OCI-LY3 (cell line): Measurements from ENCODE around the gene AIF1.
A peak's percentile ranks its signal among the peaks of the same experiment; 100 is the strongest.

Source experiments
- H2AFZ ChIP-seq: fragments of 200-600, 300-600 bp; shearing (Covaris generic); 2 replicates; pipeline ENCODE4 v1.6.0; 2014; ENCODE audit warnings: antibody characterized with exemption, low read depth, low read length
- H3K27ac ChIP-seq: fragments of 200-600, 300-600 bp; sonication (generic); 2 replicates; pipeline ENCODE4 v1.5.1; 2014; ENCODE audit warnings: mild to moderate bottlenecking, low read length, moderate library complexity, mixed read lengths
- H3K27me3 ChIP-seq: fragments of 200-600, 300-600 bp; sonication (generic); 2 replicates; pipeline ENCODE4 v1.6.1; 2014; ENCODE audit warnings: low read depth, low read length, mixed read lengths
- H3K36me3 ChIP-seq: fragments of 200-600, 300-600 bp; sonication (generic); replicated peaks from 2 replicates; pipeline ENCODE3; 2014; ENCODE audit warnings: low read depth, low read length, mixed read lengths
- H3K4me1 ChIP-seq: fragments of 300-600, 200-600 bp; sonication (generic); 2 replicates; pipeline ENCODE4 v1.6.1; 2014; ENCODE audit warnings: low read length, mixed read lengths
- H3K4me2 ChIP-seq: fragments of 200-600, 300-600 bp; sonication (generic); 2 replicates; pipeline ENCODE4 v1.6.1; 2014; ENCODE audit warnings: low read length, mixed read lengths
- H3K4me3 ChIP-seq: fragments of 300-600, 200-600 bp; sonication (generic); 2 replicates; pipeline ENCODE4 v1.5.1; 2014; ENCODE audit warnings: antibody characterized with exemption, mild to moderate bottlenecking, low read length, moderate library complexity
- H3K79me2 ChIP-seq: fragments of 300-600, 200-600 bp; shearing (Covaris generic); 2 replicates; pipeline ENCODE4 v1.6.1; 2014; ENCODE audit warnings: mild to moderate bottlenecking, low read length, mixed read lengths
- H3K9ac ChIP-seq: fragments of 300-600, 200-600 bp; shearing (Covaris generic); 2 replicates; pipeline ENCODE4 v1.6.0; 2014; ENCODE audit warnings: mild to moderate bottlenecking, low read length, moderate library complexity
- H3K9me3 ChIP-seq: fragments of 200-600, 300-600 bp; shearing (Covaris generic); 2 replicates; pipeline ENCODE4 v1.6.1; 2014; ENCODE audit warnings: low read length, mixed read lengths; ENCODE audit not compliant: insufficient read depth
- H4K20me1 ChIP-seq: fragments of 200-600, 300-600 bp; sonication (generic); 2 replicates; pipeline ENCODE4 v1.6.1; 2016; ENCODE audit warnings: low read length, mixed read lengths; ENCODE audit not compliant: insufficient read depth
- CTCF ChIP-seq: fragments of 200-600, 300-600 bp; sonication (generic); IDR thresholded peaks from 2 replicates; pipeline ENCODE4 v1.5.1; 2014; ENCODE audit warnings: antibody characterized with exemption, low read length, low read depth
- EZH2phosphoT487 ChIP-seq: fragments of 200-600 bp; shearing (Covaris generic); IDR thresholded peaks from 2 replicates; pipeline ENCODE4 v1.6.1; 2018; ENCODE audit warnings: antibody characterized with exemption, mixed run types, low read depth

The AIF1 gene

GRCh38 chr6:31572041-31572911 is 42.8 kb upstream of the AIF1 start, which contains the start of gene LTA:
TSS of gene LTA (plus strand) at chr6:31572289. CDS start at chr6:31572743, 454 bp downstream.
- H3K27me3 ChIP-seq, result no peaks in the 10 kb centered on the region
- peaks cover 93% of the 10 kb centered on the region for H3K79me2 ChIP-seq
- H3K4me2 ChIP-seq, result peak within 1 kb of the TSS; percentile 100
- no peaks in the 10 kb centered on the region for H3K9me3 ChIP-seq
- peaks cover 15% of the 10 kb centered on the region for H4K20me1 ChIP-seq
- peaks cover 66% of the 10 kb centered on the region for H3K4me1 ChIP-seq
- peaks cover 34% of the 10 kb centered on the region for H3K36me3 ChIP-seq
- peak within 1 kb of the TSS; percentile 92 for H3K9ac ChIP-seq
- H3K27ac ChIP-seq, result peak within 1 kb of the TSS; percentile 100
- no peak within 1 kb of the TSS for H2AFZ ChIP-seq
- peak within 1 kb of the TSS; percentile 98 for H3K4me3 ChIP-seq
- TF ChIP-seq EZH2phosphoT487, result no peak

DNA sequence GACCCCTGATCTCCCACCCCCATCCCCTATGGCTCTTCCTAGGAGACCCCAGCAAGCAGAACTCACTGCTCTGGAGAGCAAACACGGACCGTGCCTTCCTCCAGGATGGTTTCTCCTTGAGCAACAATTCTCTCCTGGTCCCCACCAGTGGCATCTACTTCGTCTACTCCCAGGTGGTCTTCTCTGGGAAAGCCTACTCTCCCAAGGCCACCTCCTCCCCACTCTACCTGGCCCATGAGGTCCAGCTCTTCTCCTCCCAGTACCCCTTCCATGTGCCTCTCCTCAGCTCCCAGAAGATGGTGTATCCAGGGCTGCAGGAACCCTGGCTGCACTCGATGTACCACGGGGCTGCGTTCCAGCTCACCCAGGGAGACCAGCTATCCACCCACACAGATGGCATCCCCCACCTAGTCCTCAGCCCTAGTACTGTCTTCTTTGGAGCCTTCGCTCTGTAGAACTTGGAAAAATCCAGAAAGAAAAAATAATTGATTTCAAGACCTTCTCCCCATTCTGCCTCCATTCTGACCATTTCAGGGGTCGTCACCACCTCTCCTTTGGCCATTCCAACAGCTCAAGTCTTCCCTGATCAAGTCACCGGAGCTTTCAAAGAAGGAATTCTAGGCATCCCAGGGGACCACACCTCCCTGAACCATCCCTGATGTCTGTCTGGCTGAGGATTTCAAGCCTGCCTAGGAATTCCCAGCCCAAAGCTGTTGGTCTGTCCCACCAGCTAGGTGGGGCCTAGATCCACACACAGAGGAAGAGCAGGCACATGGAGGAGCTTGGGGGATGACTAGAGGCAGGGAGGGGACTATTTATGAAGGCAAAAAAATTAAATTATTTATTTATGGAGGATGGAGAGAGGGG is 41.6 kb upstream of the AIF1 start:
- Histone ChIP-seq H3K27me3 (no peaks in the 10 kb centered on the region), H2AFZ (no peak overlapping the region), H3K9me3 (no peaks in the 10 kb centered on the region), H3K4me1 (peaks cover 59% of the 10 kb centered on the region), H3K4me3 (peak overlapping the region; percentile 98), H4K20me1 (peaks cover 25% of the 10 kb centered on the region), H3K36me3 (peaks cover 45% of the 10 kb centered on the region), H3K4me2 (peak overlapping the region; percentile 100), H3K27ac (peak overlapping the region; percentile 100), H3K9ac (peak overlapping the region; percentile 92), H3K79me2 (peaks cover 96% of the 10 kb centered on the region)
- TF ChIP-seq CTCF, result no peak
- no peak for TF ChIP-seq EZH2phosphoT487

DNA sequence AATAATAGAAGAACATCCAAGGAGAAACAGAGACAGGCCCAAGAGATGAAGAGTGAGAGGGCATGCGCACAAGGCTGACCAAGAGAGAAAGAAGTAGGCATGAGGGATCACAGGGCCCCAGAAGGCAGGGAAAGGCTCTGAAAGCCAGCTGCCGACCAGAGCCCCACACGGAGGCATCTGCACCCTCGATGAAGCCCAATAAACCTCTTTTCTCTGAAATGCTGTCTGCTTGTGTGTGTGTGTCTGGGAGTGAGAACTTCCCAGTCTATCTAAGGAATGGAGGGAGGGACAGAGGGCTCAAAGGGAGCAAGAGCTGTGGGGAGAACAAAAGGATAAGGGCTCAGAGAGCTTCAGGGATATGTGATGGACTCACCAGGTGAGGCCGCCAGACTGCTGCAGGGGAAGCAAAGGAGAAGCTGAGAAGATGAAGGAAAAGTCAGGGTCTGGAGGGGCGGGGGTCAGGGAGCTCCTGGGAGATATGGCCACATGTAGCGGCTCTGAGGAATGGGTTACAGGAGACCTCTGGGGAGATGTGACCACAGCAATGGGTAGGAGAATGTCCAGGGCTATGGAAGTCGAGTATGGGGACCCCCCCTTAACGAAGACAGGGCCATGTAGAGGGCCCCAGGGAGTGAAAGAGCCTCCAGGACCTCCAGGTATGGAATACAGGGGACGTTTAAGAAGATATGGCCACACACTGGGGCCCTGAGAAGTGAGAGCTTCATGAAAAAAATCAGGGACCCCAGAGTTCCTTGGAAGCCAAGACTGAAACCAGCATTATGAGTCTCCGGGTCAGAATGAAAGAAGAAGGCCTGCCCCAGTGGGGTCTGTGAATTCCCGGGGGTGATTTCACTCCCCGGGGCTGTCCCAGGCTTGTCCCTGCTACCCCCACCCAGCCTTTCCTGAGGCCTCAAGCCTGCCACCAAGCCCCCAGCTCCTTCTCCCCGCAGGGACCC is 40.6 kb upstream of the AIF1 start:
- Histone ChIP-seq H3K79me2 (peaks cover 99% of the 10 kb centered on the region), H3K4me3 (peak overlapping the region; percentile 98), H4K20me1 (peaks cover 26% of the 10 kb centered on the region), H3K9ac (peak overlapping the region; percentile 92), H3K36me3 (peaks cover 51% of the 10 kb centered on the region), H2AFZ (no peak overlapping the region), H3K27me3 (no peaks in the 10 kb centered on the region), H3K9me3 (no peaks in the 10 kb centered on the region), H3K4me1 (peaks cover 61% of the 10 kb centered on the region), H3K4me2 (peak overlapping the region; percentile 100), H3K27ac (peak overlapping the region; percentile 100)
- TF ChIP-seq CTCF, result peak; percentile 30
- TF ChIP-seq EZH2phosphoT487, result no peak

- Histone ChIP-seq H3K4me1 (peaks cover 60% of the 10 kb centered on the region), H4K20me1 (peaks cover 26% of the 10 kb centered on the region), H3K27me3 (no peaks in the 10 kb centered on the region), H3K36me3 (peaks cover 51% of the 10 kb centered on the region), H3K9ac (peak within 1 kb of the TSS; percentile 92), H3K27ac (peak within 1 kb of the TSS; percentile 100), H3K9me3 (no peaks in the 10 kb centered on the region), H3K4me3 (peak within 1 kb of the TSS; percentile 98), H2AFZ (no peak within 1 kb of the TSS), H3K4me2 (peak within 1 kb of the TSS; percentile 100), H3K79me2 (peaks cover 99% of the 10 kb centered on the region)
- no peak for TF ChIP-seq EZH2phosphoT487
- no peak for TF ChIP-seq CTCF
These were observed 39.6 kb upstream of the AIF1 start, which contains the start of gene TNF for GRCh38 chr6:31575335-31575901. TSS of gene TNF (plus strand) at chr6:31575565. CDS start at chr6:31575742, 177 bp downstream.
